ENCODE data around the gene OLFML2B.

DNA sequence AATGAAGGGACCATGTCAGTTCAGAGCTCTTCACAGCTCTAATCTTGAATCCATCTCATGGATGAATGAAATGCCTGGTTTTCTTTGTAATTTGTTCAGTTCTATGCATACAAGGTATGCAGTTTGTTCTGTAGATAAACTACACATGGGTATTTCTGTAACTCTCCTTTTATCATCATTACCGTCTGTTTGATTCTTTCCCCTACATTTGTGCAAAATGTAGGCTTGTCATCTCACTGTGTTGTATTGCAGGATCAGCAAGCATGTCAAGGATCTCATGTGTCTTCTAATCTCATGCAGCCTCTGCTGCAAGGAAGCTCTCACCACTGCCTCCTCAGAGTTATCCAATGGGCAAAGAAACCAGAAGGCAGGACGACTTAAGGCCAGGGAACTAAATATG is 79.3 kb downstream of the OLFML2B start:
- TF ChIP-seq EZH2 (IDR thresholded peaks at IDR 0.05) (no peak), POLR2AphosphoS5 (IDR thresholded peaks at IDR 0.05; ENCODE audit: borderline replicate concordance, low read depth, low read length) (no peak)
